ENCODE results near the gene UNC13D.
A peak's percentile ranks its signal among the peaks of the same experiment; 100 is the strongest.
"Not testable (repeated sequence)": the region's sequence is repeated elsewhere in the genome, so short reads cannot be mapped to it uniquely, and the experiment has no call there.

Gene UNC13D

GRCh38 chr17:75851693-75851991 is 7.4 kb upstream of the UNC13D start:
- H3K27me3 ChIP-seq (ENCODE audit: low read depth); H3K4me3 ChIP-seq; H3K9me3 ChIP-seq; in situ Hi-C loops (cut with MboI; ENCODE audit: low sequenced_read_pairs); H3K4me1 ChIP-seq; DNase-seq (ENCODE audit: low spot score in 2 of 2): not testable (repeated sequence)
- peaks cover 32% of the 10 kb centered on the region for H3K36me3 ChIP-seq (replicated peaks)

DNA sequence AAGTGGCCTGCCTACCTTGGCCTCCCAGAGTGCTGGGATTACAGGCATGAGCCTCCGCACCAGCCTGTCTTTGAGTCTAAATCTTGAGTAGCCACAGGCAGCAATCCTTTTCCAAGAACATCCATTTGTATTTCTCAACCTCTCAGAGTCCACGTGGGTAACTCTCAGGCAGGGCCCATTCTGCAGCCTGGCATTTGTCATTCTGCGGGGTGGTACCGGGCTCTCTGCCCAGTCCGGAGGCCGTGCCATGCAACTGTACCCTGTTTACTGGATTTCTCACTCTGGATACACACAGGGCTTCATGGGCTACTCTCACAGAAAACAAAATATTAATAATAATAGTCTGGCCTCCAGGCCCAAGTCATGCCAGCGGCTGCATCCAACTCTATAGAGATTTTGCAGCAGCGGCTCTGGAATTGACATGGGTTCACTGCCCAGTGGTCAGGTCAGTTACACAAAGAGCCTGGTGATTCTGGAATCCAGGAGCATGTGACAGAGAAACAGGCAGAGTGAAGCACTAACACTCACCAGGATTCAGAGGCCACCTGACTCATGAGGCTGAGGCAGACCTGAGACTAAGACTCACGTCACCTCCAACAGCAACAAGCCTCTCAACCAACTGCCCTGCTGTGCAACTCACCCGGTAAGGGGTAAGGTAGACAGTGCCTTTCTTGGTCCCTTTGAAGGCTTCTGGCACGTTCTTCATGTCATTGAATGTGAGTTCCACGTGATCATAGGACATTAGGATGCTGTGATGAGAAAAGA is 6.9 kb upstream of the UNC13D start:
- Histone ChIP-seq H3K4me1 (peaks cover 4% of the 10 kb centered on the region), H3K4me3 (no peak overlapping the region), H3K9me3 (no peaks in the 10 kb centered on the region), H3K36me3 (replicated peaks) (peaks cover 32% of the 10 kb centered on the region), H3K27me3 (ENCODE audit: low read depth) (no peaks in the 10 kb centered on the region)
- in situ Hi-C loops (cut with MboI; ENCODE audit: low sequenced_read_pairs) = no loop called here
- no peak for DNase-seq (ENCODE audit: low spot score in 2 of 2)

DNA sequence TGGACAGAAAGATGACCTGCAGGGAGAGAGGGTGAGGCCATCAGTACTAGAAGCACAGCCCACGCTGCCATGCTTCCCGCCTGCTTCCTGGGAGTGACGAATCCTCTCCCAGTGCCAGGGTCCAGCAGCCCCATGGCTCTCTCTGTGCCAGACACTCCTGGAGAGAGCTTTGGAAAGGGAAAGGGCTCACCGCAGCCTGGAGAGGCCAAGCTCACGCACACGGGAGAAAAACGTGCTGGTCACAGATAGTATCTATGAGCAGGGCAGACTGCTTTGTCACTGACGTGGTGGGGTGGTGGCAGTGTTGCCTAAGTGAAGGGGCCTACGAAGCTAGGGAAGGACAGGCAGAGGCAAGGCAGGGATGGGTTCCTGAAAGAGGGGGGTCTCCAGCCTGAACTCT is 5.5 kb upstream of the UNC13D start:
- DNase-seq (ENCODE audit: low spot score in 2 of 2) = no peak
- Histone ChIP-seq H3K27me3 (ENCODE audit: low read depth) (no peaks in the 10 kb centered on the region), H3K4me1 (peaks cover 10% of the 10 kb centered on the region), H3K9me3 (no peaks in the 10 kb centered on the region), H3K36me3 (replicated peaks) (peaks cover 32% of the 10 kb centered on the region), H3K4me3 (no peak overlapping the region)
- in situ Hi-C loops (cut with MboI; ENCODE audit: low sequenced_read_pairs) = no loop called here

DNA sequence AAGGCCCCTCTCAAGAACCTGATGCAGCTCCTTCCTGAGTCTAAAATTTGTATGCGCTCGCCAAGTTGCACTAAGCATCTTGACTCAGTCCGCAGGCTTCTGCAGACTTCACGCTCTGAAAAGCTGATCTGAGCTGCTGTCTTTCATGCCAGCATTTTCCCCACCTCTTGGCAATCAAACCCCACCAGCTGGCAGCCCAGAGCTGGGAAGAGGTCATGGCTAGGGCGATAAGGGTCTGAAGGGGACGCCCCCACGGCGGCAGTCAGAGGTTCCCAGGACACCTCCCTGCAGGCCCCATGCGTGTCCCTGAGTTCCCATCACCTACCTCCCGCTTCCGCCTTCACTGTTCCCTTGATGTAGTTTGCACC is 5.1 kb upstream of the UNC13D start:
- Histone ChIP-seq H3K4me3 (no peak overlapping the region), H3K36me3 (replicated peaks) (peaks cover 32% of the 10 kb centered on the region), H3K9me3 (no peaks in the 10 kb centered on the region), H3K27me3 (ENCODE audit: low read depth) (no peaks in the 10 kb centered on the region), H3K4me1 (peaks cover 7% of the 10 kb centered on the region)
- in situ Hi-C loops (cut with MboI; ENCODE audit: low sequenced_read_pairs) = no loop called here
- no peak for DNase-seq (ENCODE audit: low spot score in 2 of 2)

GRCh38 chr17:75848523-75849278 is 4.5 kb upstream of the UNC13D start:
- no peak overlapping the region for H3K4me3 ChIP-seq
- H3K36me3 ChIP-seq (replicated peaks) = peaks cover 32% of the 10 kb centered on the region
- no peaks in the 10 kb centered on the region for H3K9me3 ChIP-seq
- DNase-seq (ENCODE audit: low spot score in 2 of 2) = peak; percentile 34 to 90
- no peaks in the 10 kb centered on the region for H3K27me3 ChIP-seq (ENCODE audit: low read depth)
- peaks cover 6% of the 10 kb centered on the region for H3K4me1 ChIP-seq
- in situ Hi-C loops (cut with MboI; ENCODE audit: low sequenced_read_pairs) = no loop called here

DNA sequence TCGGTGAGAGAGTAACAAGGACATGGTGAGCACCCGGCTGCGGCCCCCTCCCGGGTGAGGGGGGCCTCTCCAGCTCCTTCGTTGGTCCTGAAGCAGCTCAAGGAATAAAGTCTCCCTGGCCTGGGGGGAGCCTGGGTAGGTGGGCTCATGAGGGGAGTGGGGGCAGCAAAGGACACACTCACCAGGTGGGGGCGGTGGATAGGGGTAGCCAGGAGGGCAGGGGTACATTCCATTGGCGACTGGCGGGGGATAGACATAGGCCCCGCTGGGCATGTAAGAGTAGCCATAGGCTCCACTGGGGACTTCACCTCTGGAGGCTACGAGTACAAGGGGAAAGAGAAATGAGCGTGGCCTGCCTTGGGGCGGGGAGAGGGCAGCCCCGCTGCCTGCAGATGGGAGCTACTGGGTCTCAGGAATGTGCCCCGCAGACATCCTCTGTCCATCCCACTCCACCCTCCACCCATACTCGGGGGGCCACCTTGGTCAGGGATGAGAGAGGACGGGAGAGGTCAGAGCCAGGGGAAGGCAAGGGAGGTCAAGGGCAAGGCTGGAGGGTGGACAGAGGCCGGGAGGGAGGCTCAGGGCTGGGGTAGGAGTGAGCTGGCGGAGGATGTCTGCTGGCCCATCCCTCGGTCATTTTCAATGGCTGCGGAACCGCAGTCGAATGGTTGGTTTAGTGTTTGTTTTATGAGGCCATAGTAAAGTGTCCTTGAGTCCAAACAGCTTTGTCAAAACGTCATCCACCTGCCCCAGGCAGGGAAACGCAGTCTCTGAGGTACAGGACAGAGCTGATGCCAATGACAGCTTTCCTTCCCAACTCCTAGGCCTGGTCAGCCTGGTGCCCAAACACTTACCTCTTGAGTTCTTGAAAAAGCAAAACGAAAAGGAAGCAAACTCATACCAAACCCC is 3.7 kb upstream of the UNC13D start:
- Histone ChIP-seq H3K27me3 (ENCODE audit: low read depth) (no peaks in the 10 kb centered on the region), H3K4me3 (no peak overlapping the region), H3K36me3 (replicated peaks) (peaks cover 32% of the 10 kb centered on the region), H3K4me1 (peaks cover 6% of the 10 kb centered on the region), H3K9me3 (no peaks in the 10 kb centered on the region)
- no peak for DNase-seq (ENCODE audit: low spot score in 2 of 2)
- in situ Hi-C loops (cut with MboI; ENCODE audit: low sequenced_read_pairs) = no loop called here

DNA sequence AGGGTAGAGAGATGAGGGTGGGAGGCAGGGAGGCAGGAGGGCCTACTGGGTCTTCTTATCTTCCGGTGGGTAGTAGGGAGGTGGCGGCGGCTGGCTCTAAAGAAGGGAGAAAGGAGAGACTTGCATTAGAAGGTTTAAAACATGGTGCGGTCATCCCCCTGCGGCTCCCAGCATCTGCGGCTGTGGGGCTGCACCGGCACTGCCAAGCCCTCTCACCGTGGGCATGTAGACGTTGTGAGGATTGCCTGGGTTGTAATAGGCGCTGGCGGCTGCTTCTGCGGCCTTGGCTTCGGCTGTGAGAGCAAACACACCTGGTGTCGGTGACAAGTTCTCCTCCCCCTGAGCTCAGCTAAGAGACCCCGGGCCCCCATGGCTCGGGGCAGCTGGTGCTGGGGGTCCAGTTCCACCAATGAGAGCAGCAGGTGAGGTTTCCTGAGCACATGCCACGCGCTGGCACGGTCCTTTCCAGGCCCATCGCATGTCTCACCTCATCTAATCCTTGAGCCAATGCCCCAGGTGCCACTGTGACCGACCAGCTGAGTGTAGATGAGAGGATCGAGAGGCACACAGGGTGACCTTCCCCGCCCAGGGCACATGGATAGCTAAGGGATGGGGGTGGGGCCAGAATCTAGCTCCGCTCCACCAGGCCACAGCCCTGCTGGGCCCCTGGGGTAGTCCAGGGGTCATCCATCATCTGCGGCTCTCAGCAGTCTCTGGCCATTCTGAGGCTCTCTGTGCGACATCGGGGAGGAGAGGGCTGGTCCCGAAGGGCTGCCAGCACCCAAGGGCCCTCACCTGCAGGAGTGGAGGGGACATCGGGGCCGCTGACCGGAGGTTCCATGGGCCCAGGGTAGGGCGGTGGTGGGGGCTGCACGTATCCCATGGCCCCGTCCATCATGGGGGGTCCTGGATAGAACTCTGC is 2.7 kb upstream of the UNC13D start:
- Histone ChIP-seq H3K4me1 (peaks cover 6% of the 10 kb centered on the region), H3K36me3 (replicated peaks) (peaks cover 32% of the 10 kb centered on the region), H3K27me3 (ENCODE audit: low read depth) (no peaks in the 10 kb centered on the region), H3K4me3 (no peak overlapping the region), H3K9me3 (no peaks in the 10 kb centered on the region)
- in situ Hi-C loops (cut with MboI; ENCODE audit: low sequenced_read_pairs) = no loop called here
- DNase-seq (ENCODE audit: low spot score in 2 of 2) = no peak

DNA sequence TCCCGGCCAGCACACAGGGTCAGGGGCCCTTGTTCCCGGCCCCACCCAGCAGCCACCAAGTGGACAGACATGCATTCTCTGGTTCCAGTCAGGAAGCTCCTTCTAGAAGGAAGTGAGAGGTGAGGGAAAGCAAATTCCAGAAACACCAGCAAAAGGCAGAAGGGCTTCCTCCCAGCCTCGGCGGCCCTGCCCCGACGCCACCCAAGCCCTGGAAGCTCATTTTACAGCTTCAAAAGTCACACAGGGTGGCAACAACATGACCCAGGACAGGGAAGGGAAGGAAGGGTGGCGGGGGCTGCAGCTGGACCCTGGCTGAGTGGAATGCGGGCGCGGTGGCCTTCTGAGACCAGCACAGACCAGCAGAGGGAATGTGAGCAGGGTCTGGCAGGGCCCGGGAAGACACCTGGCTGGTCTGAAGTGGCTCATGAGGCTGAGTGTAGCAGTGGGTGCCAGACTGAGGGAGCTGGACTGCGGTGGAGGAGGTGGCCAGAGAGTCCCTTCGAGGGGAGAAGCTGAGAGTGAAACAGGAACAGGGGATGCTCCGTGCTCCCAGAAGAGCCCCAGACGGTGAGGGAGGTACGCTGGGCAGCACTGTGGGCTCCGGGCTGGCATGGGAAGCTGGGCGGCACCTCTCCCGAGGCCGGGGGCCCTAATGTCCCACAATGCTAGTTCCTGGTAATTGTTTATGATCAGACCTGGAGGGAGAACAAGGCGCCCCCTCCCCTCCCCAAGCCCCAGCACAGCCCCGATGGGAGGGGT is 1.9 kb upstream of the UNC13D start:
- Histone ChIP-seq H3K4me1 (peaks cover 6% of the 10 kb centered on the region), H3K9me3 (no peaks in the 10 kb centered on the region), H3K27me3 (ENCODE audit: low read depth) (no peaks in the 10 kb centered on the region), H3K4me3 (no peak overlapping the region), H3K36me3 (replicated peaks) (peaks cover 29% of the 10 kb centered on the region)
- in situ Hi-C loops (cut with MboI; ENCODE audit: low sequenced_read_pairs) = no loop called here
- no peak for DNase-seq (ENCODE audit: low spot score in 2 of 2)

DNA sequence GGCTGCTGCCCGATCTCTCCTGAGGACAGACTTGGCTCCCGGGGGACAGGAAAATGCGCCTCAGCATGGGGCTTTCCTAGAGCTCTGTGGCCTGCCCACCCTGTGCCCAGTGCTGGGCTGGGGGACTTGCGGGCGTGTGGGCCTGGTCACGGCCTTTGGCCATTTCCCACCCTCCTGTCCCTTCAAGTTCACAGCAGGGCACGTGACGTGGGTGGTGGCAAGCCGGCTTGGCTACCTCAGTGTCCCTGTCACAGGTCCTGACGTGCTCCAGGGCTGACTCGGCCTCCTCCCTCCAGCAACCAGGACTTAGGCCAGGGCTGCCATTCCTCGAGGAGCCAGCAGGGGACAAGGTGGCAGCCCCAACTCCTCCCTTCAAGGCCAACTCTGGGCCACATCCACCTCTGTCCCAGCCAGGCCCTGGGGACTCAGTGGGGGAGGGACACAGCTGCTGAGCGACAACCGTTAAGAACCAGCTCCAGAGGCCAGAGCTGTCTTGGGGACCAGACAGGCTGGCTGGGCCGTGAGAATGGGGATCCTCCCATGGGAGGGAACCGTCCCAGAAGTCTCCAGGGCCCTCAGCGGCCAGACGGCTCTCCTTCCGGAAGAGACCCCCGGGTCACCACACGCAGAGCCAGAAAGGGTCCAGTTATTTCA is 981 bp upstream of the UNC13D start:
- no peaks in the 10 kb centered on the region for H3K27me3 ChIP-seq (ENCODE audit: low read depth)
- no peaks in the 10 kb centered on the region for H3K9me3 ChIP-seq
- in situ Hi-C loops (cut with MboI; ENCODE audit: low sequenced_read_pairs) = no loop called here
- peaks cover 6% of the 10 kb centered on the region for H3K4me1 ChIP-seq
- peak; percentile 71 to 86 for DNase-seq (ENCODE audit: low spot score in 2 of 2)
- peaks cover 23% of the 10 kb centered on the region for H3K36me3 ChIP-seq (replicated peaks)
- H3K4me3 ChIP-seq = no peak overlapping the region

- H3K9me3 ChIP-seq = no peaks in the 10 kb centered on the region
- H3K27me3 ChIP-seq (ENCODE audit: low read depth) = no peaks in the 10 kb centered on the region
- H3K4me1 ChIP-seq = peaks cover 6% of the 10 kb centered on the region
- in situ Hi-C loops (cut with MboI; ENCODE audit: low sequenced_read_pairs) = no loop called here
- H3K4me3 ChIP-seq = no peak overlapping the region
- H3K36me3 ChIP-seq (replicated peaks) = peaks cover 23% of the 10 kb centered on the region
- DNase-seq (ENCODE audit: low spot score in 2 of 2) = no peak
Measured at GRCh38 chr17:75844530-75845057, 390 bp upstream of the UNC13D start.

DNA sequence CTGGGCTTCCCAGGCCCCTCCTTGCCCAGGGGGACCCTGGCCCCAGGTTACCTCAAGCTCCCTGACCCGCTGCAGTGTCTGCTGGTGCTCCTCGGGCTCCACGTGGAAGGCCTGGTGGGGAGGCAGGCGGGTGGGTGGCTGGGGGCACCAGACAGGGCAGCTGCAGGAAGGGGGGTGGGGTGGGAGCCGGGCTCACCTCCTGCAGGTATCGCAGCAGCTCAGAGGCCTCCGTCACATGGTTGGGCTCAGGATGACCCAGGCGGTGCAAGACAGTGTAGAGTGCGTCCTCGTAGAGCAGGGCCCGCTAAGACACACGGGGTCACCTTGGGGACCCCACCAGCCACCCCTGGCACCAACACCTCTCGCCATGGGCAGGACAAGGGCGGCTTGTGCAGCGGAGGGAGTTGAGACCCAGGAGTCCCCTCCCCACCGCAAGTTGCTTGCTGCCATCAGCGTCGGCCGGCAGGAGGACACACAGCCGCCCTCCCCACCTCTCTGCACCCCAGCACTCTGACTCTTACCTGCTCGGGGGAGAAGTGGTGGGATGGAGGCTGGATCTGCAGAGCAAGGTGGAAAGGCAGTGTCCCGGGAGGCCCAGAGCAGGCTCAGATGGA is 1.1 kb downstream of the UNC13D start:
- no peak for DNase-seq (ENCODE audit: low spot score in 2 of 2)
- H3K4me1 ChIP-seq = peaks cover 6% of the 10 kb centered on the region
- no peaks in the 10 kb centered on the region for H3K27me3 ChIP-seq (ENCODE audit: low read depth)
- in situ Hi-C loops (cut with MboI; ENCODE audit: low sequenced_read_pairs) = no loop called here
- no peaks in the 10 kb centered on the region for H3K9me3 ChIP-seq
- peaks cover 13% of the 10 kb centered on the region for H3K36me3 ChIP-seq (replicated peaks)
- no peak overlapping the region for H3K4me3 ChIP-seq

- Histone ChIP-seq H3K9me3 (no peaks in the 10 kb centered on the region), H3K27me3 (ENCODE audit: low read depth) (no peaks in the 10 kb centered on the region), H3K4me1 (peaks cover 6% of the 10 kb centered on the region), H3K4me3 (no peak overlapping the region), H3K36me3 (replicated peaks) (peaks cover 7% of the 10 kb centered on the region)
- in situ Hi-C loops (cut with MboI; ENCODE audit: low sequenced_read_pairs) = no loop called here
- no peak for DNase-seq (ENCODE audit: low spot score in 2 of 2)
Measured at GRCh38 chr17:75842411-75842810, 1.8 kb downstream of the UNC13D start.
